HG03378 (cell line): Measurements from ENCODE around the gene PNPLA4.
A peak's percentile ranks its signal among the peaks of the same experiment; 100 is the strongest.

Experiments
- ATAC-seq: cut with Tn5 transposase; IDR thresholded peaks from one replicate; pipeline ENCODE4 v1.9.1; 2021; ENCODE audit warnings: mild to moderate bottlenecking, moderate library complexity; ENCODE audit not compliant: unreplicated experiment

PNPLA4 gene

GRCh38 chrX:7927259-7928167, at the start of gene PNPLA4:
Gene PNPLA4 (minus strand): TSS chrX:7927413. CDS start chrX:7926119, 1,294 bp downstream.
- ATAC-seq, result peak; percentile 91

DNA sequence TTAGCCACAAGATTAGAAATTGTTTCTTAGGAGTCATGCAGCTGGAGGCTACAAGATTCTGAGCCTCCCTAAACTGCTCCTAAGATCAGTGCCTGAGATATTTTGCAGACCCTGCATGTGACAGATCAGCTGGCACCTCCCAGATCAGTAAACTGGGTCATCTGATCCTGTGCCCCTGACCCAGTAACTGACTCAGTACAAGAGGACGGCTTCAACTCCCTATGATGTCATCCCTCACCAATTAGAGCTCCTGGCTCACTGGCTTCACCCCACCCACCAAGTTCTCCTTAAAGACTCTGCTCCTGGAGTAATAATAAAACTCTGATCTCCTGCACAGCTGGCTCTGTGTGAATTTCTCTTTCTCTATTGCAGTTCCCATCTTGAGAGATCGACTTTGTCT, 45.4 kb upstream of the PNPLA4 start:
- no peak for ATAC-seq

DNA sequence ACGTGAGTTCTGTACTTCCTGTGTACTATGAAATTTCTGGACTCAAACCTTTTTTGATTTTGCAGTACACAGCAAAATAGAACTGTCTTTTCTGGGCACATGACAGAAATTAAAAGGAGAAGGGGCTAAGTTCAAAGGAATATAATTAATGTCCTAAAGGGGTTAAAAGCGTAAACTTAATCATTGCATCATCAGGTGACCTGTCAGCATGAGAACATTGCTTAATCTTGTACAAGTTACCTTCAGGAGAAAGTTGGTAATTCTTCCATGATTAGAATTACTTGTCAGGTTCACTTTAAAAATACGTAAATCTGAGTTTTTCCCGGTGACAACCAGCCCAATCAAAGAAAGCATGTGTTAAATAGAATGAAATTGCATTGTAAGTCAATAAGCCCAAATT, 43.2 kb upstream of the PNPLA4 start:
- no peak for ATAC-seq

GRCh38 chrX:7965436-7965835, 38.2 kb upstream of the PNPLA4 start:
- no peak for ATAC-seq

- no peak for ATAC-seq
These were observed 33.0 kb upstream of the PNPLA4 start for GRCh38 chrX:7960246-7960645.

DNA sequence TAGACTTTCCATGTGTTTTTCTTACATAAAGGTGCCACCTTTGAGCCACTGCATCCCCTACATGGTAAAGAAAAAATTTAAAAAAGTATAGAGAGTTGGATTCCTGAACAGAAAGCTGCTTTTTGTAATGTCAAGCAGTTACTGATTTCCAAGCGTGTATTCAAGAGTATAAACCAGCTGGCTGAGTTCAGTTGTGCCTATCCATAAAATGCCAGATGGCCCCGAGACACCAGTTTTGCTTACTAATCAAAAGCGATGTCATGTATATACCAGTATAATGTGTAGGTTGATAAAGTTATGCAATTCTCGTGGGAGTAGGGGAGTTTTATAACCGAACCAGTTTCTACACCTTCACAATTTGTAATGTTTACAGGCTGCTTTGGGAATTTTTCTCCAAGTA, 26.2 kb upstream of the PNPLA4 start:
- ATAC-seq, result no peak

GRCh38 chrX:7950865-7951264, 23.7 kb upstream of the PNPLA4 start:
- ATAC-seq, result peak; percentile 97

GRCh38 chrX:7948483-7948882, 21.3 kb upstream of the PNPLA4 start:
- no peak for ATAC-seq

GRCh38 chrX:7946960-7947359, 19.7 kb upstream of the PNPLA4 start:
- ATAC-seq, result no peak

DNA sequence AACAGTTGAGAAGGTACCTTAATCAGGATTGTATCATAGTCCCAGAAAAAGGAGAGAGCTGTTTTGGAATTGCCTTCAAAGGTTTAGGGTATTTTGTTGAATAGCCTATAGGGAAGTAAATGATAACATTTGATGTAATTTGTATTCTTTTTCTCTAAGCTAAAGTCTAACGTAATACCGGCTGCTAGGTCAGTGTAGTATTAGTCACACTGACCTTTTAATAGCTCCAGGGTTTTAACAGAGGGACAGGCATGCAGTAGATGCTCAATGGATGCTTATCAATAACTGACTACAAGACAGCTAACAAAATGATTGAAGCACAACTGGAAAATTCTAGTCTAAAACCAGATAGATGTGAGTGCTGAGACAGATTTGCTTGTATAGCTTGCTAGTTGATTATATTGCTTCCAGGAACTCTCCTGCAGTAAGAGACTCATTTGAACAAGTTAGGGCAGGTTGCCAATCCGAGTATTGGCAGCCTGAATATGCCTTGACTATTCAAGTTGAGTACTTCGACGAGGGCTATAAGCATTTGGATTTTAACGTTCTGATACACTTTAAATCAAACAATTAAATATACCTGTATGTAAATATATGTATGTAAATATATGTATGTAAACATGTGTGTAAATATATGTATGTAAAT, 16.5 kb upstream of the PNPLA4 start:
- no peak for ATAC-seq

GRCh38 chrX:7941390-7942042, 14.3 kb upstream of the PNPLA4 start:
- ATAC-seq, result peak; percentile 66

DNA sequence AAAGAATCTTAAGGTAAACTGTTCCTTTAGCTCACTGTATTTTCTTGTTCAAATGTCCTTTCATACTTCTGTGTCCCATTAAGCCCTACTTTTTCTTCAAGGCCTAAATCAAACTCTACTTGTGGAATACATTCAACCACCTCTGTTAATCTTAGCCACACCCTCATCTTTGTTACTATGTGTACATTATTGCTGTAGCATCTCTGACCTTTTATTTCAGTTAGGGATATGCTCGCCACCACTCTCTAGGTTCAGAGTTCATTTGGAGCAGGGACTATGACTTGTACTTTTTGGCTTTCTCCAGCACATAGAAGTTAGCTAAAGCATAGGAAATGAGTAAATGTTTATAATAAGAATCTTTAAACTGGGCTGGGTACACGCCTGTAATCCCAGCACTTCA, 6.8 kb upstream of the PNPLA4 start:
- no peak for ATAC-seq

DNA sequence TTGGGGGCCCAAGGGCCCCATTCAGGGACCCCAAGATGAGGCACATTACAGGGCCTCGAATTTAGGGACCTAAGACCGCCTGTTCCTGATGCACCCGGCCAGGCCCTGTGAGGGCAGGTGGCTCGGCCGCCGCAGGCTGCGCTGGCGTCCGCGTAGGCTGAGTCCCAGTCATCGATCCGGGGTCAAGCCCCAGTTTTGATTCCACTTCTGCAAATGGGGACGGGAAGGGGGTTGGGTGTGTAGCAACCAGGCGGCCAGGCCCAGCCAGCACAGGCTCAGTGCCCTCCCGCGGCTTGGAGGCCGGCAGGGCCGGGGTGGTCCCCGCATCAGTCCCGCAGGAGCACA, 327 bp downstream of the PNPLA4 start:
- no peak for ATAC-seq

DNA sequence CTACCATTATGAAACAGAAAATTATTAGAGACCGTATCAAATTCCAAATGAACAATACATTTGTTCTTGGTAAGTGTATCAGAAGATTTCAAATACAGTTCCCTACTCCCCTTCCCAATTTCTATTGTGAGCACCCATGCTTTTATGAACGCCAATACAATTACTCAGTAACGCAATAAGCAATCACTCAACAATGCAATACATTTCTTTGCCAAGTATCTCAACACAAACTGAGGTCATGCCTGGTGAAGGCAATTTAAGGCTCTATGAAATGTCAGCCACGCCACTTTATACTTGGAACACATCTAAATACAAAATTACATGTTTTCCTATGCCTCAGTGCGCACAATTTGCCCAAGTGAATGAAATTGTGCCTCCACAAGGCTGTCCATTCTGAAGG, 712 bp downstream of the PNPLA4 start:
- ATAC-seq, result no peak

DNA sequence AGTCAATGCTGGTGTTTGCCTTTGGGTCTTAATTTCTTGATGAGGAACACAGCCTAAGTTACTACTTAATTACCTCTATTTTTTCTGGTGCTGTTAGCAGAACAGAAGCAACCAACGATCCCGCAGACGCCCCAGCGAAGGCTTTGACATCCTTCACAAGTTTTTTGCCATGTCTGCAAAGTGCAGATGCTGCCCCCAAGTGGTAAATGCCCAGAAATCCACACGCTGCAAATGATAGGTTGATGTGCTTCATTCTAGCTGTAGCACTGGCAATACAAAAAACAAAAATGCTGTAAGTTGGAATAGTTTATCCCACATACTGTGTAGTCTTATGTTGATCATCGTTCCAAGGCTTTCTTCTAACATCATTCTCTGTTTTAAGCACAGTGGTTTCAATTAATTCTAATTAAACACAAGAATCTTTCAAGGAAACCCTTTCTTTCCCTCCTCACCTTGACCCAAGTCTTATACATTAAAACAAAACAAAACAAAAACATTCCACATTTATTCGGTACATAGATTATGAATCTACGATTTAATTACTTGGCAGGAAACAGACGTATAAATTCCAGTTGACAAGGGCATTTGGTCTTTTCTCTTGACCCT, 1.2 kb downstream of the PNPLA4 start:
- peak; percentile 49 for ATAC-seq

GRCh38 chrX:7921750-7922149, 5.5 kb downstream of the PNPLA4 start:
- ATAC-seq, result no peak

DNA sequence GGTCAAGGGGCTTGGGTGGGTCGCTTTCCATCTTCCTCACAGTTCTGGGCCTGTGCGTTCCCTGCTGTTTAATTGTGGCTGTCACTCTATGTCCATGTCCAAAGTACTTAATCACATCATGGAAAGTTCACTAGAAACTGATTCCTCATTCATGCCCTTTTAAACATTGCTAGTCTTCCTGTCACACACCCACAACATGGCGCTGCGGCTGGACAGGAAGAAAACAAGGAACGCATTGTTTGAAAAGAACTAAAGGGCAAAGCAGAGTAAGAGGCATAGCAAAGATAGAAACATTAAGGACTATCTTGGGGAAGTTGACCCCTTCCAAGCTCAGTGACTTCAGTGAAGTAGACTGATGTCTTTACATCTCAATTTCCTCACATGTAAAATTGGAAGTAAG, 18.4 kb downstream of the PNPLA4 start:
- no peak for ATAC-seq

GRCh38 chrX:7904562-7904961, 22.7 kb downstream of the PNPLA4 start:
- ATAC-seq, result no peak

DNA sequence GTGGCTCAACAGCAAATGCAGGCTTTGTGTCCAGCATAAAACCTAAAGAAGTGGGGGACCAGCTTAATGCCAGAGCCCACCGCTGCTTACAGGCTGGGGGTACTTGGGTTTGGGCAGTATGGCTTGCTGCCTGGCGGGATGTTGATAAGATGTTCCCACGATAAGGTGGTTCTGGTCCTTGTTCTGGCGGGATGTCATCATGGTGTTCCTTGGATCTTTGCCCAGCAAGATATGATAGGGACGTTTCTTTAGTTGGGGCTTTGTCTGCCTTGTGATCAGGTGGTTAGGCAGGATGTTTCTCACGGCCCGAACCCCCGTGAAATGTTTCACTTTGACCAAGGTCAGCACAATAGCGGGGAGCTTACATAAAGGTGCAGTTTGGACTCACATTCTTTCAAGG, 35.3 kb downstream of the PNPLA4 start:
- no peak for ATAC-seq

DNA sequence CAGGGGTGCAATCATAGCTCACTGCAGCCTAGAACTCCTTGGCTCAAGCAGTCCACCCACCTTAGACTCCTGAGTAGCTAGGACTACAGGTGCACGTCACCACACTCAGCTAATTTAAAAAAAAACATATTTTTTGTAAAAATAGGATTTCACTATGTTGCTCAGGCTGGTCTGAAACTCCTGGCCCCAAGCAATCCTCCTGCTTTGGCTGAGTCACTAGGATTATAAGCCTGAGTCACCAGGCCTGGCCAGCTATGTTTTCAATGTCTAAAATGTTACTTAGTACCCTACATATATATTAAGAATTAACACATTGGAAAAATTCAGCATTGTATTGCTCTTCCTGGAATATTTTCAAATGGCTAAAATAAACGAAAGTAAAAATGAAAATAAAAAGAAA, 37.5 kb downstream of the PNPLA4 start:
- ATAC-seq, result no peak

DNA sequence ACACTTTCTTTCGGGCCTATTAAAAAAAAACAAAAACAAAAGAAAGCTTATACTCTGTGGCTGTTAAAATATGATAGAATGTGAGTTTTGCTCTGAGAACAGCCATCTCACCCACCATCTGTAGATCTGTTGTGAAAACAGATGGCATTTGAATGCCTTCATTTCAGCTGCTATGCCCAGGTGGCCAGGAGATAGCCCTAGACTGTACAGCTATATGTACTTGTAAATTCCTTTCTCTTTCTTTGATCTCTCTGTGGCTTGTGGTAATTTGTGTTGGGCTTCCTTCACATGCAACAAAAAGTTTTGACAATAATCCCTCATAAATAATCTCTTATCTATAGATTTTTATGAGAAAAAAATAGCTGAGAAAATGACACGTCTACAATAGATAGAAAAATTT, 38.1 kb downstream of the PNPLA4 start:
- peak; percentile 56 for ATAC-seq

DNA sequence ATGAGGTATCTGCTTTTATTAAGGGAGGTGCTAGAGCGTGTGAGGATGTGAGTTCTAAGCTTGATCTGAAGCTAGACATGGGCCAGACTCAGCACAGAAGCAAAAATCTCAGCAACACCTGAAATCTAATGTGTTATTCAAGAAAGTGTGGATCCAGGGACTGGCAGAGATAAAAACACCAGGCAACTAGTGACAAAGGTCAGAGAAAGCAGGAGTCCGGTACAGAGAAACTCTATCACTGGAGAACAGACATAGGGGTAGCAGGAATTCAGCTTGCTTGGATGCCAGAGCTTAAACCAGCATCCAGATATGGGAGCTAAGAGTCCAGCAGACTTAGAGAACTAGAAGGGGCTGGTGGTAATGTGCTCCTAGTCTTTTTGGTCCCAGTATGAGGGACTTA, 50.3 kb downstream of the PNPLA4 start:
- ATAC-seq, result no peak
